GM21576 (cell line): ENCODE measurements around the gene C11orf24.

Experiments
- ATAC-seq: cut with Tn5 transposase; IDR thresholded peaks from one replicate; pipeline ENCODE4 v1.9.1; 2021; ENCODE audit warnings: mild to moderate bottlenecking, moderate library complexity; ENCODE audit not compliant: unreplicated experiment

The C11orf24 gene

GRCh38 chr11:68273026-68273738 is 1.4 kb upstream of the C11orf24 start:
- no peak for ATAC-seq

GRCh38 chr11:68271023-68271780 is 571 bp downstream of the C11orf24 start:
- peak; percentile 15 for ATAC-seq

- ATAC-seq = no peak
Observed at GRCh38 chr11:68270196-68271022, 1.4 kb downstream of the C11orf24 start.

GRCh38 chr11:68269414-68270081 is 2.2 kb downstream of the C11orf24 start:
- no peak for ATAC-seq

- no peak for ATAC-seq
Observed at GRCh38 chr11:68267881-68268240, 3.9 kb downstream of the C11orf24 start.

GRCh38 chr11:68266936-68267880 is 4.6 kb downstream of the C11orf24 start:
- ATAC-seq = no peak

- peak; percentile 61 for ATAC-seq
Observed at GRCh38 chr11:68266121-68266891, 5.5 kb downstream of the C11orf24 start.

GRCh38 chr11:68264741-68265540 is 6.8 kb downstream of the C11orf24 start:
- no peak for ATAC-seq

GRCh38 chr11:68264244-68264643 is 7.5 kb downstream of the C11orf24 start:
- ATAC-seq = no peak

- ATAC-seq = no peak
Observed at GRCh38 chr11:68263444-68264035, 8.2 kb downstream of the C11orf24 start.

- ATAC-seq = no peak
Observed at GRCh38 chr11:68262544-68262827, 9.3 kb downstream of the C11orf24 start.

GRCh38 chr11:68261749-68262543 is 9.8 kb downstream of the C11orf24 start:
- no peak for ATAC-seq

- no peak for ATAC-seq
Observed at GRCh38 chr11:68261006-68261405, 10.8 kb downstream of the C11orf24 start.

- no peak for ATAC-seq
Observed at GRCh38 chr11:68260484-68260883, 11.3 kb downstream of the C11orf24 start.

GRCh38 chr11:68259122-68259959 is 12.4 kb downstream of the C11orf24 start:
- ATAC-seq = no peak

GRCh38 chr11:68258363-68258765 is 13.4 kb downstream of the C11orf24 start:
- no peak for ATAC-seq
